ENCODE measurements around the gene CYTH1. TPM values are rescaled to one million over a fixed set of nuclear protein-coding genes. Genes with fewer than 3 reads are reported as not detected.

CYTH1 gene
- total RNA-seq, 6 experiments from 2014 or later = 7.7 to 15.3 (median 10.9) TPM

DNA sequence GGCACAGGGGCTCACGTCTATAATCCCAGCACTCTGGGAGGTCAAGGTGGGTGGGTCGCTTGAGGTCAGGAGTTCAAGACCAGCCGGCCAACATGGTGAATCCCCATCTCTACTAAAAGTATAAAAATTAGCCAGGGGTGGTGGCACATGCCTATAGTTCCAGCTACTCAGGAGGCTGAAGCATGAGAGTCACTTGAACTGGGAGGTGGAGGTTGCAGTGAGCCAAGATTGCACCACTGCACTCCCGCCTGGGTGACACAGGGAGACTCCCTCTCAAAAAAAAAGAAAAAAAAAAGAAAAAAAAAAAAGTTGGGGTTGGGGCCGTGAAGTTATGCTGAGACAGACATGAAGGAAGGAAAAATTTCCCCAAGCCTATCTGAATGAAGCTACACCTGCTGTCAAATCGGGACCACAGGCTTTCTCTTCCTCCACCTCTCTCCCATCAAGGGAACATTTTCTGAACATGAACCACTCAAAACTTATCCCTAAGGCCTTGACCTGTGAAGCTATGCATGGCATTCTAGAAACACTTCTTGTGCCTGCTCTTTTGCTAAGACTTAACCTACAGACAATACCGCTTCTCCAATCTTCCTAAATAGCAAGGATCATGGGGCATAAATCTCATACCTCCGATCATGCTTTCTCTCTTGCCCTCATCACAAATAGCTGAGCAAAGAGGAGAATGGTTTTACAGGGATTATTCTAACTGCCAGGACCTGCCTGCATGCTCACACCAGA is 88.6 kb downstream of the CYTH1 start:
- DNase-seq = no peak
- H3K4me1 Mint-ChIP-seq (ENCODE audit: low read depth) = peaks cover 17% of the 10 kb centered on the region
- no peaks in the 10 kb centered on the region for H3K9me3 Mint-ChIP-seq
- no peak overlapping the region for H3K4me3 Mint-ChIP-seq
- peaks cover 19% of the 10 kb centered on the region for H3K36me3 Mint-ChIP-seq (ENCODE audit: low read depth)
- TF ChIP-seq, protein P1, sequence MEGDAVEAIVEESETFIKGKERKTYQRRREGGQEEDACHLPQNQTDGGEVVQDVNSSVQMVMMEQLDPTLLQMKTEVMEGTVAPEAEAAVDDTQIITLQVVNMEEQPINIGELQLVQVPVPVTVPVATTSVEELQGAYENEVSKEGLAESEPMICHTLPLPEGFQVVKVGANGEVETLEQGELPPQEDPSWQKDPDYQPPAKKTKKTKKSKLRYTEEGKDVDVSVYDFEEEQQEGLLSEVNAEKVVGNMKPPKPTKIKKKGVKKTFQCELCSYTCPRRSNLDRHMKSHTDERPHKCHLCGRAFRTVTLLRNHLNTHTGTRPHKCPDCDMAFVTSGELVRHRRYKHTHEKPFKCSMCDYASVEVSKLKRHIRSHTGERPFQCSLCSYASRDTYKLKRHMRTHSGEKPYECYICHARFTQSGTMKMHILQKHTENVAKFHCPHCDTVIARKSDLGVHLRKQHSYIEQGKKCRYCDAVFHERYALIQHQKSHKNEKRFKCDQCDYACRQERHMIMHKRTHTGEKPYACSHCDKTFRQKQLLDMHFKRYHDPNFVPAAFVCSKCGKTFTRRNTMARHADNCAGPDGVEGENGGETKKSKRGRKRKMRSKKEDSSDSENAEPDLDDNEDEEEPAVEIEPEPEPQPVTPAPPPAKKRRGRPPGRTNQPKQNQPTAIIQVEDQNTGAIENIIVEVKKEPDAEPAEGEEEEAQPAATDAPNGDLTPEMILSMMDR (IDR thresholded peaks at IDR 0.05) = no peak
- H3K27ac Mint-ChIP-seq = no peak overlapping the region
- peaks cover 3% of the 10 kb centered on the region for H3K27me3 Mint-ChIP-seq (ENCODE audit: insufficient read depth)

DNA sequence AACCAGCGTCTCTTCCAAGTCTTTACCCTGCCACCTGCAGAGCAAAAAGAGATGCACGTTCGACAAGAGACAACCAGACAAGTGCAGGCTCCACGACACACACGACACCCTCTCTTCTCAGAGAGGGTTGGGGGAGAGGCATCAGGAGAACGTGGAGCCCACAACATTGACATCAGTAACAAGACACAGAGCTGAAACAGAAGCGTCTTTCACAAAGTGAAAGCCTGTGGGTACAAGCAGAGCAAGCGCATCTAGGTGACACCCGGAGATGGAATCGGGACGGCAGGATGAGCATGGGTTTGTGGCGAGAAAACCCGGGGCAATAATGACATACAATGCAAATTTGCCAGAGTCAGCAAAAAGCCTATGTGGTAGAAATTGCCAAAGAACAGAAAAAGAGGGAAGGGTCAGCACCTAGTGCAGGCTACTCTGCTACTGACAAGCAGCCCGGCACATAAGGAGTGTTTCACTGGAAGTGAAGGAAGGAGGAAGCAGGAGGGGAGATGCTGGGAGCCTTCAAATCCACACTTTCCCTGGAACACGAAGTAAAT is 89.5 kb downstream of the CYTH1 start:
- H3K4me1 Mint-ChIP-seq (ENCODE audit: low read depth) = peaks cover 11% of the 10 kb centered on the region
- TF ChIP-seq, protein P1 (IDR thresholded peaks at IDR 0.05) = no peak
- no peak overlapping the region for H3K4me3 Mint-ChIP-seq
- peaks cover 3% of the 10 kb centered on the region for H3K27me3 Mint-ChIP-seq (ENCODE audit: insufficient read depth)
- peaks cover 26% of the 10 kb centered on the region for H3K36me3 Mint-ChIP-seq (ENCODE audit: low read depth)
- no peak for DNase-seq
- no peak overlapping the region for H3K27ac Mint-ChIP-seq
- H3K9me3 Mint-ChIP-seq = no peaks in the 10 kb centered on the region

DNA sequence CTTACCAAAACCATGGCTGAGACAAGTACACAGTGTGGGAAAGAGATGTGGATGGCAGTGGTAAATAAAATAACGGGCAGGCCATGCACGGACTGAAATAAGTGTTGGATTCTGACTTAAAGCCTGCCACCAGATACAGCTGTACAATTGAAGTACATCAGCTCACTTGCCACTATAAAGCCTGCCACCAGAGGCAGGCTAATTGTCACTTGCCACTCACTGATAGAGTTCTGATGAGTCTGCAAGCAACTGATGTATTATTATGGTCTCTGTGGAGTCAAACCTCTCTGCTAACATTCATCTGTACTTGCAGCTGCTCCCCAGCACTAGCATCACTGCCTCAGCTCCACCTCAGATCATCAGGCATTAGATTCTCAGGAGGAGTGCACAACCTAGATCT is 93.0 kb downstream of the CYTH1 start:
- Mint-ChIP-seq H3K4me1 (ENCODE audit: low read depth) (no peaks in the 10 kb centered on the region), H3K4me3 (no peak overlapping the region), H3K9me3 (no peaks in the 10 kb centered on the region), H3K27me3 (ENCODE audit: insufficient read depth) (peaks cover 1% of the 10 kb centered on the region; the same call in 1 of the 2 replicates), H3K27ac (no peak overlapping the region), H3K36me3 (ENCODE audit: low read depth) (peaks cover 29% of the 10 kb centered on the region)
- no peak for DNase-seq
- TF ChIP-seq, protein P1 (IDR thresholded peaks at IDR 0.05) = no peak

DNA sequence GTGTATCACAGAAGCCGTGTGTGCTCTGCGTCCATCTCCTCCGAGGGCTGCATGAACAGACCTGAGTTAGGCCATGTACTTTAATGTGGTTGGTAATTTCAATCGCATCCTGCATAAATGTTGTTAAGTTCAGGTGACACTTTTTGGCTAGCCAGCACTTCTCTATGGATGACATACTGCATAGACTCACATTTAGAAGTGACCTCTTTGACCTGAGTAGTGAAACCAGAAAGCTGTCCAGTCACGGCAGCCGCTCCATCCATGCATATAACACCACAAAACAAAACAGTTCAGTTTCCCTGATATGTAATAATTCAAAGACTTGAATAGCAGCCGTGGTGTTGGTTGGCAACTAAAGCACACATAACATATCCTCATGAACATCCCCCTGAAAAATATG is 94.1 kb downstream of the CYTH1 start:
- Mint-ChIP-seq H3K4me3 (no peak overlapping the region), H3K27ac (no peak overlapping the region), H3K36me3 (ENCODE audit: low read depth) (peaks cover 31% of the 10 kb centered on the region)

DNA sequence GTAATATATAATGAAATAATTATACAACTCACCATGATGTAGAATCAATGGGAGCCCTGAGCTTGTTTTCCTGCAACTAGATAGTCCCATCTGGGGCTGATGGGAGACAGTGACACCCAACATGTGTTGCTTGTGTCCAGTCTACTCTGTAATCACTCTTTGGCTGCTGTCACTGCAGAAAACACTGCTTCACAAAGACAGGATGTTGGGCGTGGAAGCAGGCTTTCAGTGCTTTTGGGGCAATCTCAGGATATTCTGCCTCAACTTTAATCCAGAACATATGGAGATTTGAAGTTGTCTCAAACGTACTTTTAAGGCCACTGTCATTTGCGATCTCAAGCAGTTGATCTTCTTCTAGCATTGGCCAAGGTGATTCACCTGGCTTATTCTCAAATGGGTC is 94.9 kb downstream of the CYTH1 start:
- no peak for DNase-seq
- no peak overlapping the region for H3K27ac Mint-ChIP-seq
- TF ChIP-seq, protein P1 (IDR thresholded peaks at IDR 0.05) = no peak
- peaks cover 1% of the 10 kb centered on the region; the same call in 1 of the 2 replicates for H3K27me3 Mint-ChIP-seq (ENCODE audit: insufficient read depth)
- no peaks in the 10 kb centered on the region for H3K9me3 Mint-ChIP-seq
- H3K4me3 Mint-ChIP-seq = no peak overlapping the region
- H3K36me3 Mint-ChIP-seq (ENCODE audit: low read depth) = peaks cover 30% of the 10 kb centered on the region
- peaks cover 4% of the 10 kb centered on the region for H3K4me1 Mint-ChIP-seq (ENCODE audit: low read depth)

More for the DNA sequence above, 94.1 kb downstream of the CYTH1 start:
- Mint-ChIP-seq H3K9me3 (no peaks in the 10 kb centered on the region), H3K27me3 (ENCODE audit: insufficient read depth) (peaks cover 1% of the 10 kb centered on the region; the same call in 1 of the 2 replicates), H3K4me1 (ENCODE audit: low read depth) (no peaks in the 10 kb centered on the region)
- TF ChIP-seq, protein P1 (IDR thresholded peaks at IDR 0.05) = no peak
- no peak for DNase-seq
